Psoas muscle (tissue), 8 donors: ENCODE data around the gene GSE1. TPM values are rescaled to one million over a fixed set of nuclear protein-coding genes. Genes with fewer than 3 reads are reported as not detected.

Experiments used
- ATAC-seq, 4 donors: fragments of 200-7000 bp; cut with Tn5 transposase; one replicate each; pipeline ENCODE4 v1.9.1; 2020; ENCODE audit warnings: moderate library complexity in 3 of 4, mild to moderate bottlenecking in 2 of 4
- DNase-seq, 2 donors: peaks; one replicate each; pipeline ENCODE4 v3.0.0-alpha.2; 2020
- H3K27ac ChIP-seq: fragments of 200-600 bp; one replicate; pipeline ENCODE4 v1.8.0; 2022
- H3K27me3 ChIP-seq, 3 donors: fragments of 200-600 bp in 1 of 3; one replicate each; pipeline versions ENCODE4 v1.6.1 to v1.8.0; 2013 to 2022; ENCODE audit warnings: low read length in 2 of 3, mild to moderate bottlenecking in 2 of 3, moderate library complexity in 1 of 3; ENCODE audit not compliant: insufficient read depth in 3 of 3
- H3K36me3 ChIP-seq, 2 donors: fragments of 200-600 bp in 1 of 2; one replicate each; pipeline versions ENCODE4 v1.6.1 to v1.8.0; 2013 to 2022; ENCODE audit warnings: low read depth in 1 of 2, mild to moderate bottlenecking in 1 of 2, moderate library complexity in 1 of 2; ENCODE audit not compliant: insufficient read depth in 1 of 2
- H3K4me1 ChIP-seq: fragments of 200-600 bp; one replicate; pipeline ENCODE4 v1.8.0; 2022
- H3K4me3 ChIP-seq: fragments of 200-600 bp; one replicate; pipeline ENCODE4 v1.8.0; 2022; ENCODE audit warnings: mild to moderate bottlenecking
- H3K9me3 ChIP-seq: fragments of 200-600 bp; one replicate; pipeline ENCODE4 v1.8.0; 2022
- WGBS, 3 donors: extraction: QIAGEN DNeasy Blood & Tissue Kit; methylation state at CpG; one replicate each; pipeline versions ENCODE4 v1.1.6 to v1.1.7; 2013; 5-methylcytosine and 5-hydroxymethylcytosine counted together
- intact Hi-C, 2 donors: fragments of 100-400 bp; cut with DNase I; formaldehyde crosslinking; loops; one replicate each; pipeline versions ENCODE4 v1.11.0 to v1.14.2; 2022
- polyA plus RNA-seq, 3 donors: library from polyadenylated mRNA; stranded (reverse); fragments of 200-250 nt; gene quantifications; one replicate each; pipeline ENCODE4 v1.2.3, GENCODE V29; 2013
- total RNA-seq, 4 donors: library from RNA; stranded (reverse); fragmentation: NEBNext Ultra II Directional in 2 of 4; extraction: Animal tissue kit (Norgen Biotek cat#: 25700) in 2 of 4; gene quantifications; one replicate each; pipeline versions ENCODE4 v1.2.1 to v1.2.4, GENCODE V29; 2021 to 2023
- TF ChIP-seq, protein P1 (sequence below): fragments of 200-600 bp; IDR thresholded peaks from one replicate; pipeline ENCODE4 v1.8.0; 2022; ENCODE audit warnings: antibody characterized with exemption
- donor health status: healthy with polysubstance abuse.
- donor health status: DM: no; HTN: no; CAD: no; lungs with moderate emphysema.
- donor health status: Bipolar disorder and iron deficiency.
- donor health status: healthy.
- donor health status: DM: yes; HTN: yes; CAD: no.
- donor health status: DM: no; HTN: no; CAD: no.
- donor health status: DM: no; HTN: no; CAD: no.
- donor health status: DM: yes; HTN: yes; CAD: no.

Gene GSE1
- total and polyA plus RNA-seq, 7 donors = 10.8 to 90.5 (median 47.0) TPM

DNA sequence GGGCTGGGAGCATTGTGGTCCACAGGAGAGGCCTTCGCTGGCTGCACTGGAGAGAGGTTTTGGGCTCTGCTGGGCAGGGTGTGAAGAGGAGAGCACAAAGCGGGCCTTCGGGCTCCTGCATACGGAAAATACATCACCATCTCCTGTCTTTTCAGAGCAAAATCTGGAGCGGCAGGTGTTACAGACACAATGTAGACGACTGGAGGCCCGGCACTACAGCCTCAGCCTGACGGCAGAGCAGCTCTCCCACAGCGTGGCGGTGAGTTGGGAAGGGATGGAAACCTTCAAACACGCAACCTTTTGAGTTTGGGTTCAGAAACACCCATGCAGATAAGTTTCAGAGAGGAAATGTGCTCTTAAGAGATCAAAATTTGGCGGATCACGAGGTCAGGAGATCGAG is 57.7 kb downstream of the GSE1 start:
- no peaks in the 10 kb centered on the region for H3K27me3 ChIP-seq
- intact Hi-C loops = no loop called here
- WGBS, 3 donors = 96 to 97% (median 97%) methylated on average over 14 of the region's 14 CpGs
- peaks cover 27% of the 10 kb centered on the region for H3K4me1 ChIP-seq
- ATAC-seq (no peak), DNase-seq (no peak)
- H3K9me3 ChIP-seq = no peaks in the 10 kb centered on the region
- TF ChIP-seq, protein P1, sequence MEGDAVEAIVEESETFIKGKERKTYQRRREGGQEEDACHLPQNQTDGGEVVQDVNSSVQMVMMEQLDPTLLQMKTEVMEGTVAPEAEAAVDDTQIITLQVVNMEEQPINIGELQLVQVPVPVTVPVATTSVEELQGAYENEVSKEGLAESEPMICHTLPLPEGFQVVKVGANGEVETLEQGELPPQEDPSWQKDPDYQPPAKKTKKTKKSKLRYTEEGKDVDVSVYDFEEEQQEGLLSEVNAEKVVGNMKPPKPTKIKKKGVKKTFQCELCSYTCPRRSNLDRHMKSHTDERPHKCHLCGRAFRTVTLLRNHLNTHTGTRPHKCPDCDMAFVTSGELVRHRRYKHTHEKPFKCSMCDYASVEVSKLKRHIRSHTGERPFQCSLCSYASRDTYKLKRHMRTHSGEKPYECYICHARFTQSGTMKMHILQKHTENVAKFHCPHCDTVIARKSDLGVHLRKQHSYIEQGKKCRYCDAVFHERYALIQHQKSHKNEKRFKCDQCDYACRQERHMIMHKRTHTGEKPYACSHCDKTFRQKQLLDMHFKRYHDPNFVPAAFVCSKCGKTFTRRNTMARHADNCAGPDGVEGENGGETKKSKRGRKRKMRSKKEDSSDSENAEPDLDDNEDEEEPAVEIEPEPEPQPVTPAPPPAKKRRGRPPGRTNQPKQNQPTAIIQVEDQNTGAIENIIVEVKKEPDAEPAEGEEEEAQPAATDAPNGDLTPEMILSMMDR = no peak
- H3K4me3 ChIP-seq = no peak overlapping the region
- H3K27ac ChIP-seq = no peak overlapping the region
- peaks cover 8 to 97% of the 10 kb centered on the region in 2 donors for H3K36me3 ChIP-seq

DNA sequence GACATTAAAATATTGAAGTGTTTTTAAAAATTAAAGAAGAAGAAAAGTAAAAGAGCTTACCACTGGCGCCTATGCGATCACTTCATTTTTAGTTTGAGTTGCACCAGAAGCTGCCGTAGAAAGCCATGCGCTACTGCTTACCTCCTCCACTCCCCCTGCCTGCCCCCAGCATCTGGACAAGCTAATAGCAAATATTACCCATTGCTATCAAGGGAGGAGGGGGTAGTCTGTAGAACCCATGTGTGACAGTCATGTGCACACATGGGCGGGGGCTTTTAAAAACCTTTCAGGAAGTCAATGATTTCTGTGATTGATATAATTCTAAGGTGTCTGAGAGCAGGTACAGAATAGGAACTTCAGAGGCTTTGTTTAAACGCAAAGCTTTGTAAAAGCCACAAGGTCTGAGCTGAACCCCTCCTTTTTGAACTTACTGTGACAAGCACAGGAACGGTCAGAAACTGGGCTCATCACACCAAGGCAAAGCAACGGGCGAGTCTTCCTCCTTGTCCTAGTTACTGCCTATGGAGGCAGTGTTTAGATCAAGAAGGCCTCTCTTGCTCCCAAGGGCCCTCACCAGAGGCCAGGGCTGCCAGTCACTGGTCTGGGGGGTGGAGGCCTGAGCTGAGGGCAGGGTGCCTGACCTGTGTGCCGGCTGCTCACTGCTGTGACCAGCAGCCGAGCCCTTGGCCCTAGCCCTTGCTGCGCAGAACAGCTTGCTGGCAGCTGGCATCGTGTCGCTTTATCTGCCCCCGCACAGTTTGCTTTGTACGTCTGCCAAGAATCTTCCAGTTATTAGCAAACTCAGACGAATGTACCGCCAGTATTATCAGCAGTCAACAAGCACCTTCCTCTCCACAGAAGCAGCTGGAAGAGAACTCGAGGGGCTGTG is 60.7 kb downstream of the GSE1 start:
- DNase-seq (no peak), ATAC-seq (peak; percentile 59 to 77 (median 70))
- peaks cover 27% of the 10 kb centered on the region for H3K4me1 ChIP-seq
- TF ChIP-seq, protein P1 = no peak
- WGBS, 3 donors = 55 to 70% (median 61%) methylated on average over 19 of the region's 19 CpGs
- H3K27me3 ChIP-seq = no peaks in the 10 kb centered on the region
- no peak overlapping the region for H3K4me3 ChIP-seq
- peaks cover 0 to 89% of the 10 kb centered on the region in 2 donors for H3K36me3 ChIP-seq
- intact Hi-C loops = no loop called here
- peak overlapping the region; percentile 2 for H3K27ac ChIP-seq
- no peaks in the 10 kb centered on the region for H3K9me3 ChIP-seq

DNA sequence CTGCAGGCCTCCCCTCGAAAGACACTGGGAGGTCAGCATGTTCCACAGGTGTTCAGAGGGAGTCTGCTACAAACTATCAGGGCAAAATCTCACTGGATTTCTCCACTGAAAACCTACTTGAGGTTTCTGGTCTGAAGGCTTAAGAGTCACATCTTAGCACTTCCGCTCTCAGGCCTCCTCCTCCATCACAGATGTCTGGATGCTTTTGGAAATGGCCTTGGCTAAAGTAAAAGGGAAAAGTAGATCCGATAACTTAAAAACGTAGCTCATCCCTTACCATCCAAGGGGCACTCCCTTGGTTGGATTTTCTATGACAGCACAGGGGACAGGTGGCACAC is 61.3 kb downstream of the GSE1 start:
- intact Hi-C loops = no loop called here
- 72 to 83% (median 77%) methylated on average over 4 of the region's 4 CpGs for WGBS, 3 donors
- TF ChIP-seq, protein P1 = no peak
- H3K4me3 ChIP-seq = no peak overlapping the region
- no peaks in the 10 kb centered on the region for H3K9me3 ChIP-seq
- peaks cover 0 to 84% of the 10 kb centered on the region in 2 donors for H3K36me3 ChIP-seq
- peaks cover 21% of the 10 kb centered on the region for H3K4me1 ChIP-seq
- H3K27ac ChIP-seq = peak overlapping the region; percentile 2
- ATAC-seq (no peak), DNase-seq (no peak)
- H3K27me3 ChIP-seq = no peaks in the 10 kb centered on the region

DNA sequence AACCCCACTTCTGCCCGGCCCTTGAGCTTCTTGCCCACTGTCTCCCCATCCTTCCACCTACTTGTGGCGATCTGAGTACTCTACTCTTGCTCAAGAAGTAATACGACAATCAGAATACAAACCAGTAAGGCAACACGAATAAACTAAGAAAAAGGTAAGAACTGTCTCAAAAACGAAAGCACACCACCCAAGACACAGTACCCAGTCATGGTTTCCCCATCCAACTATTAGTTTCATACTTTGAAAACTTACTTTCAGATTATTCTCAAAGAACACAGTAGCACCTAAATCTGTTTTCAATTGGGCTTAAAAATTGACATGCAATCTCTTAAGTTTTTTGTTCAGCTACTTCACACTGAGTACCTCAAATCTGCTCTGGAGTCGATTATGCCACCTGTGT is 61.7 kb downstream of the GSE1 start:
- intact Hi-C loops = loop anchor here in 1 of 2 donors (5.0 kb wide), 1 partner anchor 42 kb away; no protein-coding TSS in a partner anchor
- peak overlapping the region; percentile 2 for H3K27ac ChIP-seq
- no peak for ATAC-seq
- H3K4me1 ChIP-seq = peaks cover 17% of the 10 kb centered on the region
- H3K27me3 ChIP-seq = no peaks in the 10 kb centered on the region
- H3K9me3 ChIP-seq = no peaks in the 10 kb centered on the region
- DNase-seq = no peak
- peaks cover 0 to 80% of the 10 kb centered on the region in 2 donors for H3K36me3 ChIP-seq
- TF ChIP-seq, protein P1 = no peak
- 86 to 90% (median 89%) methylated on average over 6 of the region's 6 CpGs for WGBS, 3 donors
- no peak overlapping the region for H3K4me3 ChIP-seq
